Natural killer cell (primary cell): ENCODE data around the gene CALU. TPM values are rescaled to one million over a fixed set of nuclear protein-coding genes. Genes with fewer than 3 reads are reported as not detected.

Source experiments
- ATAC-seq, 3 donors: fragments of 150-1000 bp in 2 of 3; fragments of 200-7000 bp in 1 of 3; cut with Tn5 transposase; 1 replicate in 1 of 3; 2 replicates in 2 of 3; pipeline ENCODE4 v1.10.0; 2021; ENCODE audit warnings: mild to moderate bottlenecking in 2 of 3, moderate library complexity in 2 of 3
- DNase-seq, 2 donors: peaks; one replicate each; pipeline versions ENCODE4 v3.0.0 to v3.0.0-alpha.2; 2013 to 2021; ENCODE audit warnings: mixed read lengths in 1 of 2
- H3K27ac ChIP-seq: one replicate; pipeline ENCODE4 v1.5.1; 2013; ENCODE audit warnings: mild to moderate bottlenecking, low read length
- H3K27me3 ChIP-seq: one replicate; pipeline ENCODE4 v1.6.1; 2013; ENCODE audit warnings: low read length; ENCODE audit not compliant: control insufficient read depth, insufficient read depth
- H3K36me3 ChIP-seq: one replicate; pipeline ENCODE4 v1.6.1; 2013; ENCODE audit warnings: low read length; ENCODE audit not compliant: control insufficient read depth, insufficient read depth
- H3K4me1 ChIP-seq: one replicate; pipeline ENCODE4 v1.6.1; 2013; ENCODE audit warnings: low read length; ENCODE audit not compliant: control insufficient read depth, insufficient read depth
- H3K4me3 ChIP-seq: one replicate; pipeline ENCODE4 v1.5.1; 2013; ENCODE audit warnings: low read length
- H3K9me3 ChIP-seq: one replicate; pipeline ENCODE4 v1.6.1; 2013; ENCODE audit warnings: low read length; ENCODE audit not compliant: control insufficient read depth, insufficient read depth
- H3K27ac Mint-ChIP-seq, 2 donors: one replicate each; pipeline ENCODE4 v1.8.0; 2022; ENCODE audit warnings: mild to moderate bottlenecking in 2 of 2, mixed read lengths in 2 of 2, moderate library complexity in 1 of 2
- H3K27me3 Mint-ChIP-seq, 2 donors: one replicate each; pipeline ENCODE4 v1.8.0; 2022; ENCODE audit warnings: low read depth in 2 of 2, mixed read lengths in 2 of 2
- H3K36me3 Mint-ChIP-seq: one replicate; pipeline ENCODE4 v1.8.0; 2022; ENCODE audit warnings: mixed read lengths
- H3K4me1 Mint-ChIP-seq, 2 donors: one replicate each; pipeline ENCODE4 v1.8.0; 2022; ENCODE audit warnings: mixed read lengths in 2 of 2
- H3K4me3 Mint-ChIP-seq: one replicate; pipeline ENCODE4 v1.8.0; 2022; ENCODE audit warnings: mild to moderate bottlenecking, moderate library complexity, mixed read lengths
- H3K9me3 Mint-ChIP-seq, 2 donors: one replicate each; pipeline ENCODE4 v1.8.0; 2022; ENCODE audit warnings: mixed read lengths in 2 of 2
- CTCF ChIP-seq: fragments of 200-600 bp; IDR thresholded peaks from one replicate; pipeline ENCODE4 v1.8.0; 2022; ENCODE audit warnings: antibody characterized with exemption
- WGBS: methylation state at CpG from one replicate; pipeline ENCODE4 v1.1.7; 2013; ENCODE audit warnings: missing lambda C conversion rate; ENCODE audit not compliant: insufficient coverage; 5-methylcytosine and 5-hydroxymethylcytosine counted together
- intact Hi-C: fragments of 100-400 bp; cut with micrococcal nuclease; formaldehyde crosslinking; loops from one replicate; pipeline ENCODE4 v1.14.2; 2022
- total RNA-seq, 4 donors: library from RNA; stranded (reverse); fragments of 120-200 nt in 1 of 4; gene quantifications; one replicate each; pipeline versions ENCODE4 v1.2.3 to v1.2.4, GENCODE V29; 2013 to 2022

CALU gene
- total RNA-seq, 3 donors from 2014 or later (not counting 1 experiment from before 2014, with no cell fraction given) = 25.9 to 31.7 (median 27.6) TPM

GRCh38 chr7:128758553-128758952, 19.4 kb downstream of the CALU start:
- peaks cover 8% of the 10 kb centered on the region for H3K36me3 Mint-ChIP-seq
- Histone ChIP-seq H3K4me3 (no peak overlapping the region), H3K27me3 (no peaks in the 10 kb centered on the region), H3K36me3 (peaks cover 58% of the 10 kb centered on the region), H3K4me1 (no peaks in the 10 kb centered on the region), H3K27ac (no peak overlapping the region), H3K9me3 (no peaks in the 10 kb centered on the region)
- no peaks in the 10 kb centered on the region for H3K9me3 Mint-ChIP-seq
- TF ChIP-seq CTCF = no peak
- H3K4me1 Mint-ChIP-seq = peaks cover 5% of the 10 kb centered on the region in 2 donors
- H3K27ac Mint-ChIP-seq = no peak overlapping the region
- no peaks in the 10 kb centered on the region for H3K27me3 Mint-ChIP-seq
- no peak overlapping the region for H3K4me3 Mint-ChIP-seq
- no peak for ATAC-seq
- whole genome bisulfite sequencing = 100% methylated on average over 1 of the region's 1 CpG
- intact Hi-C loops = no loop called here
- DNase-seq = no peak

GRCh38 chr7:128759242-128759641, 20.1 kb downstream of the CALU start:
- Mint-ChIP-seq H3K27ac (no peak overlapping the region), H3K4me1 (peaks cover 5% of the 10 kb centered on the region in 2 donors), H3K9me3 (no peaks in the 10 kb centered on the region), H3K36me3 (peaks cover 3% of the 10 kb centered on the region), H3K4me3 (no peak overlapping the region), H3K27me3 (no peaks in the 10 kb centered on the region)
- Histone ChIP-seq H3K4me3 (no peak overlapping the region), H3K36me3 (peaks cover 60% of the 10 kb centered on the region), H3K27me3 (no peaks in the 10 kb centered on the region), H3K27ac (no peak overlapping the region), H3K9me3 (no peaks in the 10 kb centered on the region), H3K4me1 (no peaks in the 10 kb centered on the region)
- no peak for TF ChIP-seq CTCF
- ATAC-seq = no peak
- intact Hi-C loops = no loop called here
- no peak for DNase-seq

GRCh38 chr7:128763541-128763940, 24.4 kb downstream of the CALU start:
- DNase-seq (no peak), ATAC-seq (no peak)
- intact Hi-C loops = no loop called here
- Histone ChIP-seq H3K27ac (no peak overlapping the region), H3K4me3 (no peak overlapping the region), H3K4me1 (no peaks in the 10 kb centered on the region), H3K36me3 (peaks cover 50% of the 10 kb centered on the region), H3K9me3 (no peaks in the 10 kb centered on the region), H3K27me3 (no peaks in the 10 kb centered on the region)
- Mint-ChIP-seq H3K9me3 (no peaks in the 10 kb centered on the region), H3K36me3 (no peaks in the 10 kb centered on the region), H3K27me3 (no peaks in the 10 kb centered on the region), H3K4me1 (no peaks in the 10 kb centered on the region), H3K4me3 (no peak overlapping the region), H3K27ac (no peak overlapping the region)
- TF ChIP-seq CTCF = no peak
- WGBS = 100% methylated on average over 3 of the region's 3 CpGs

GRCh38 chr7:128767475-128768110, 28.4 kb downstream of the CALU start:
- no peak overlapping the region for H3K4me3 Mint-ChIP-seq
- DNase-seq (no peak), ATAC-seq (no peak)
- no peaks in the 10 kb centered on the region for H3K4me1 Mint-ChIP-seq
- H3K27ac Mint-ChIP-seq = no peak overlapping the region
- no peaks in the 10 kb centered on the region for H3K27me3 ChIP-seq
- H3K9me3 ChIP-seq = no peaks in the 10 kb centered on the region
- intact Hi-C loops = no loop called here
- H3K27me3 Mint-ChIP-seq = no peaks in the 10 kb centered on the region
- peaks cover 50% of the 10 kb centered on the region for H3K36me3 ChIP-seq
- H3K4me3 ChIP-seq = no peak overlapping the region
- no peak overlapping the region for H3K27ac ChIP-seq
- H3K4me1 ChIP-seq = no peaks in the 10 kb centered on the region
- no peak for TF ChIP-seq CTCF
- no peaks in the 10 kb centered on the region for H3K9me3 Mint-ChIP-seq
- peaks cover 19% of the 10 kb centered on the region for H3K36me3 Mint-ChIP-seq
- over 99% methylated on average over 6 of the region's 6 CpGs for WGBS
